Amniotic stem cell (primary cell): ENCODE measurements around the gene CACNB2.
"Not testable (repeated sequence)": the region's sequence is repeated elsewhere in the genome, so short reads cannot be mapped to it uniquely, and the experiment has no call there.

Experiments
- DNase-seq: peaks from one replicate; lab custom pipeline; 2025; lab: John Stamatoyannopoulos, UW

CACNB2 gene

GRCh38 chr10:18145652-18146051 is 5.4 kb downstream of the CACNB2 start:
- DNase-seq, result no peak

GRCh38 chr10:18149196-18149800 is 9.1 kb downstream of the CACNB2 start:
- DNase-seq, result no peak

- DNase-seq, result no peak
These were observed 11.2 kb downstream of the CACNB2 start for GRCh38 chr10:18151356-18151890.

- not testable (repeated sequence) for DNase-seq
These were observed 13.2 kb downstream of the CACNB2 start for GRCh38 chr10:18153381-18153780.

- DNase-seq, result no peak
These were observed 15.1 kb downstream of the CACNB2 start for GRCh38 chr10:18155321-18155720.

- DNase-seq, result not testable (repeated sequence)
These were observed 16.6 kb downstream of the CACNB2 start for GRCh38 chr10:18156797-18157196.

GRCh38 chr10:18157881-18158280 is 17.7 kb downstream of the CACNB2 start:
- no peak for DNase-seq

- no peak for DNase-seq
These were observed 18.6 kb downstream of the CACNB2 start for GRCh38 chr10:18158773-18159265.

GRCh38 chr10:18159557-18159956 is 19.3 kb downstream of the CACNB2 start:
- no peak for DNase-seq

- DNase-seq, result no peak
These were observed 21.9 kb downstream of the CACNB2 start for GRCh38 chr10:18162021-18162627.

GRCh38 chr10:18164093-18164492 is 23.9 kb downstream of the CACNB2 start:
- DNase-seq, result no peak

GRCh38 chr10:18164748-18165361 is 24.6 kb downstream of the CACNB2 start:
- DNase-seq, result peak; percentile 66

GRCh38 chr10:18178854-18179483 is 38.7 kb downstream of the CACNB2 start:
- DNase-seq, result no peak

GRCh38 chr10:18179891-18180290 is 39.7 kb downstream of the CACNB2 start:
- peak; percentile 75 for DNase-seq

- DNase-seq, result not testable (repeated sequence)
These were observed 41.2 kb downstream of the CACNB2 start for GRCh38 chr10:18181382-18181781.

- DNase-seq, result no peak
These were observed 45.4 kb downstream of the CACNB2 start for GRCh38 chr10:18185621-18186020.

- DNase-seq, result no peak
These were observed 50.6 kb downstream of the CACNB2 start for GRCh38 chr10:18190840-18191239.

- no peak for DNase-seq
These were observed 54.4 kb downstream of the CACNB2 start for GRCh38 chr10:18194634-18195033.

- no peak for DNase-seq
These were observed 55.0 kb downstream of the CACNB2 start for GRCh38 chr10:18195060-18195799.

GRCh38 chr10:18196806-18197550 is 56.8 kb downstream of the CACNB2 start:
- no peak for DNase-seq

GRCh38 chr10:18197706-18198105 is 57.5 kb downstream of the CACNB2 start:
- DNase-seq, result no peak
